ENCODE results near the gene PHF21B. TPM values are rescaled to one million over a fixed set of nuclear protein-coding genes. Genes with fewer than 3 reads are reported as not detected.
"Not testable (repeated sequence)": the region's sequence is repeated elsewhere in the genome, so short reads cannot be mapped to it uniquely, and the experiment has no call there.

The PHF21B gene
- total and polyA plus RNA-seq, 2 donors (not counting 1 experiment from before 2014, with no cell fraction given) = 0.17 TPM; not detected in 1

DNA sequence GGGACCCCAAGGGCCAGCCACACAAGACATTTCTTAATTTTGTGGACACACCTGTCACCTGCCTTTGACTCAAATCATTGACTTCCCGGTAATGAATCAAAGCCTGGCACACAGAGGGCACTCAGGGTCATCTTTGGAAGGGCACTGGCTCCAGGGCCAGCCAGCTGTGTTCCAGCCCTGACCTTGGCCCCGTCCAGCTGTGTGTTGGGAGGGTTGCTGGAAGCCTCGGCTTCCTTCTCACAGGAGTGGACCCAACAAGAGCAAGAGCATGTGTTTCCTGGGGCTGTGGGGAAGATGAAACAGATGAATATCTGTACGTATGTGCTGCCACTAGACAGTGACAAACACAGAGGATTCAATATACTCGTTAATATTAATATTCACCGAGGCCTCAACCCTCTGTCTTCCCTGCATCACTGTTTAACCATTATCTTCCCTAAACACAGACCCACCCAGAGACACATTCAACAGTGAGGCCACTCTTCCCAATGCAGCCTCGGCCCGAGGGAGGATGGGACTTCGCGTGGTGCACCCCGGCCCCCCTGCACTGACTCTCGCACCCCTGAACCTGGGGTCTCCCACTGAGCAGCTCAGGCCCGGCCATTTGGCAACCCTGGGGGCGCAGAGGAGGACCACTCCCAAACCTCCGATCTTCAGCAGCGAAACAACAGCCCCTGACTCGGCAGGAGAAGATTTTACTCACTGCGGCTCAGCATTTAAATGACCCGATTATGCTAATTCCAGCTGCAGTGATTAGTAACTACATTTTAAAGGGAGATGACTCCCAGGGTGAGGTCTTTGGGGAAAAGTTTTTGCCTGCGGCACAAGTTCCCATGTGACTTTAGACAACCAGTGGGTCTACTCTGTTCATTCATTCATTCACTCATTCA, 45.7 kb downstream of the PHF21B start:
- H4K20me1 ChIP-seq (ENCODE audit: control insufficient read depth, extremely low read depth, insufficient read depth, low read length) = no peaks in the 10 kb centered on the region
- no peak overlapping the region for H3K4me3 ChIP-seq (replicated peaks in 1 of 4; ENCODE audit: control extremely low read depth in 1 of 4, insufficient read depth in 1 of 4, low read depth in 3 of 4, low read length in 4 of 4)
- no peaks in the 10 kb centered on the region for H3K4me1 ChIP-seq (ENCODE audit: control insufficient read depth, extremely low read depth, insufficient read depth, low read length)
- H3K9ac ChIP-seq (ENCODE audit: insufficient read depth, low read length) = no peak overlapping the region
- H3K27me3 ChIP-seq (ENCODE audit: control insufficient read depth, insufficient read depth, low read length) = no peaks in the 10 kb centered on the region
- H3K9me3 ChIP-seq (ENCODE audit: control insufficient read depth, insufficient read depth, low read depth, low read length) = no peaks in the 10 kb centered on the region
- H2AFZ ChIP-seq (ENCODE audit: low read length) = no peak overlapping the region
- no peak overlapping the region for H3K4me2 ChIP-seq (ENCODE audit: extremely low read depth, insufficient read depth, low read length)
- H3K36me3 ChIP-seq (ENCODE audit: control insufficient read depth, insufficient read depth, low read length) = no peaks in the 10 kb centered on the region
- no peak for TF ChIP-seq EZH2 (IDR thresholded peaks at IDR 0.05; ENCODE audit: low read length, missing control alignments)
- TF ChIP-seq, protein P1, sequence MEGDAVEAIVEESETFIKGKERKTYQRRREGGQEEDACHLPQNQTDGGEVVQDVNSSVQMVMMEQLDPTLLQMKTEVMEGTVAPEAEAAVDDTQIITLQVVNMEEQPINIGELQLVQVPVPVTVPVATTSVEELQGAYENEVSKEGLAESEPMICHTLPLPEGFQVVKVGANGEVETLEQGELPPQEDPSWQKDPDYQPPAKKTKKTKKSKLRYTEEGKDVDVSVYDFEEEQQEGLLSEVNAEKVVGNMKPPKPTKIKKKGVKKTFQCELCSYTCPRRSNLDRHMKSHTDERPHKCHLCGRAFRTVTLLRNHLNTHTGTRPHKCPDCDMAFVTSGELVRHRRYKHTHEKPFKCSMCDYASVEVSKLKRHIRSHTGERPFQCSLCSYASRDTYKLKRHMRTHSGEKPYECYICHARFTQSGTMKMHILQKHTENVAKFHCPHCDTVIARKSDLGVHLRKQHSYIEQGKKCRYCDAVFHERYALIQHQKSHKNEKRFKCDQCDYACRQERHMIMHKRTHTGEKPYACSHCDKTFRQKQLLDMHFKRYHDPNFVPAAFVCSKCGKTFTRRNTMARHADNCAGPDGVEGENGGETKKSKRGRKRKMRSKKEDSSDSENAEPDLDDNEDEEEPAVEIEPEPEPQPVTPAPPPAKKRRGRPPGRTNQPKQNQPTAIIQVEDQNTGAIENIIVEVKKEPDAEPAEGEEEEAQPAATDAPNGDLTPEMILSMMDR (conservative IDR thresholded peaks at IDR 0.05 in 1 of 2, IDR thresholded peaks at IDR 0.05 in 1 of 2; ENCODE audit: low read depth in 1 of 2, low read length in 2 of 2) = no peak
- H3K79me2 ChIP-seq (ENCODE audit: control insufficient read depth, insufficient read depth, low read length) = no peaks in the 10 kb centered on the region
- no peak overlapping the region for H3K27ac ChIP-seq (ENCODE audit: insufficient read depth, low read length)
- no peak for DNase-seq (ENCODE audit: low read depth in 2 of 2)

DNA sequence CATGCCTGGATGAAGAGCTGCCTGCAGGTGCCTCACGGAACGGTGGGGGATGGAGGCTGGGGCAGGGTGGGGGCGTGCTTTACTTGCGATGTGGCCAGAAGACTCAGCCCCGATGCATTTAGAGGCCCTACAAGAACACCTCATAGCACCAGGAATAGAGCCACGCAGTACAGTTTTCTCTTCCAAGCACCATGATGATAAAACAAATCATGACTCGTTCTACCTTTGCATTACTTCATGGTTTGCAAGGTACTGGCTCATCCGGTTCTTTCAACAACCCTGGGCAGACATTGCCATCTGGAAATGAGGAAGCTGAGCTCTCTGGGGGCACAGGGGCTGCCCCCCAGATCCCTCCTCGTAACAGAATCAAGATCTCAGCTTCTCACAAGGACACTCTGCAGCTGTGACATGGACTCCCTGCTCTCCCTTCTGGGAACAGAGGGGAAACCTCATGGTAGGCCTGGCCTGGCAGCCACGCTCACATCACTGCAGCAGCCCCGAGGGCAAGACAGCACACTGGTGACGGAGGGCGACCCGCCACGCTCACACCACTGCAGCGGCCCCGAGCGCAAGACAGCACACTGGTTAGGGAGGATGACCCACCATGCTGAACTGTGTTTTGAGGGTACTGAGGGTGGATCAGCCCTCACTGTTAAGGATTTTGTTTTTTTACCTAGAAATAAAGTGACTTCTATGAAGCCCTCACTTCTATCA, 46.9 kb downstream of the PHF21B start:
- no peak overlapping the region for H3K4me2 ChIP-seq (ENCODE audit: extremely low read depth, insufficient read depth, low read length)
- H3K27ac ChIP-seq (ENCODE audit: insufficient read depth, low read length) = no peak overlapping the region
- H3K4me1 ChIP-seq (ENCODE audit: control insufficient read depth, extremely low read depth, insufficient read depth, low read length) = no peaks in the 10 kb centered on the region
- H3K9ac ChIP-seq (ENCODE audit: insufficient read depth, low read length) = no peak overlapping the region
- H3K36me3 ChIP-seq (ENCODE audit: control insufficient read depth, insufficient read depth, low read length) = no peaks in the 10 kb centered on the region
- H3K9me3 ChIP-seq (ENCODE audit: control insufficient read depth, insufficient read depth, low read depth, low read length) = no peaks in the 10 kb centered on the region
- H3K4me3 ChIP-seq (replicated peaks in 1 of 4; ENCODE audit: control extremely low read depth in 1 of 4, insufficient read depth in 1 of 4, low read depth in 3 of 4, low read length in 4 of 4) = no peak overlapping the region
- no peak for DNase-seq (ENCODE audit: low read depth in 2 of 2)
- H4K20me1 ChIP-seq (ENCODE audit: control insufficient read depth, extremely low read depth, insufficient read depth, low read length) = no peaks in the 10 kb centered on the region
- H3K79me2 ChIP-seq (ENCODE audit: control insufficient read depth, insufficient read depth, low read length) = no peaks in the 10 kb centered on the region
- TF ChIP-seq, protein P1 (conservative IDR thresholded peaks at IDR 0.05 in 1 of 2, IDR thresholded peaks at IDR 0.05 in 1 of 2; ENCODE audit: low read depth in 1 of 2, low read length in 2 of 2) = no peak
- no peak for TF ChIP-seq EZH2 (IDR thresholded peaks at IDR 0.05; ENCODE audit: low read length, missing control alignments)
- no peaks in the 10 kb centered on the region for H3K27me3 ChIP-seq (ENCODE audit: control insufficient read depth, insufficient read depth, low read length)
- H2AFZ ChIP-seq (ENCODE audit: low read length) = no peak overlapping the region

DNA sequence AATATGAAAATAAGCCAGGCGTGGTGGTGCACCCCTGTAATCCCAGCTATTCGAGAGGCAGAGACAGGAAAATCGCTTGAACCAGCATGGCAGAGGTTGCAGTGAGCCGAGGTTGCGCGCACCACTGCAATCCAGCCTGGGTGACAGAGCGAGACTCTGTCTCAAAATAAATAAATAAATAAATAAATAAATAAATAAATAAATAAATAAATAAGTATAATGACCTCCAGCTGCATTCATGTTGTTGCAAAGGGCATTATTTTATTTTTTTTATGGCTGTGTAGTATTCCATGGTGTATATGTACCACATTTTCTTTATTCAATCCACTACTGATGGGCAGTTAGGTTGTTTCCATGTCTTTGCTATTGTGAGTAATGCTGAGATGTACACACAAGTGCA, 48.1 kb downstream of the PHF21B start:
- H3K79me2 ChIP-seq (ENCODE audit: control insufficient read depth, insufficient read depth, low read length); H3K9ac ChIP-seq (ENCODE audit: insufficient read depth, low read length): not testable (repeated sequence)

More for the DNA sequence above, 48.1 kb downstream of the PHF21B start:
- not testable (repeated sequence) for DNase-seq (ENCODE audit: low read depth in 2 of 2); H3K36me3 ChIP-seq (ENCODE audit: control insufficient read depth, insufficient read depth, low read length); H3K27ac ChIP-seq (ENCODE audit: insufficient read depth, low read length); H4K20me1 ChIP-seq (ENCODE audit: control insufficient read depth, extremely low read depth, insufficient read depth, low read length); H3K4me3 ChIP-seq (replicated peaks in 1 of 4; ENCODE audit: control extremely low read depth in 1 of 4, insufficient read depth in 1 of 4, low read depth in 3 of 4, low read length in 4 of 4); H3K4me2 ChIP-seq (ENCODE audit: extremely low read depth, insufficient read depth, low read length); H3K4me1 ChIP-seq (ENCODE audit: control insufficient read depth, extremely low read depth, insufficient read depth, low read length); H3K27me3 ChIP-seq (ENCODE audit: control insufficient read depth, insufficient read depth, low read length); H3K9me3 ChIP-seq (ENCODE audit: control insufficient read depth, insufficient read depth, low read depth, low read length); H2AFZ ChIP-seq (ENCODE audit: low read length)
